CD4-positive, alpha-beta T cell (primary cell): ENCODE measurements around the gene CACHD1. TPM values are rescaled to one million over a fixed set of nuclear protein-coding genes. Genes with fewer than 3 reads are reported as not detected.

Experiments used
- ATAC-seq: fragments of 200-7000 bp; cut with Tn5 transposase; one replicate; pipeline ENCODE4 v1.10.0; 2022; ENCODE audit warnings: mild to moderate bottlenecking; ENCODE audit not compliant: poor library complexity
- CTCF ChIA-PET: fragments of 350-600 bp; sonication (Branson Sonifier 250); formaldehyde crosslinking; loops from one replicate; lab custom pipeline; 2021; ENCODE audit warnings: antibody characterized with exemption, inconsistent platforms; lab: Charles Lee
- POLR2A ChIA-PET: fragments of 350-600 bp; sonication (Branson Sonifier 250); formaldehyde crosslinking; loops from one replicate; lab custom pipeline; 2021; ENCODE audit warnings: antibody characterized with exemption, inconsistent platforms; lab: Charles Lee
- DNase-seq, 14 experiments: peaks; one replicate each; pipeline ENCODE4 v3.0.0-alpha.2; 2013 to 2020; ENCODE audit warnings: mixed read lengths in 2 of 14
- H3K27ac ChIP-seq, 2 donors: one replicate each; pipeline versions ENCODE4 v1.5.1 to v1.7.0; 2013; ENCODE audit warnings: low read length in 2 of 2, low read depth in 1 of 2, mild to moderate bottlenecking in 1 of 2
- H3K27me3 ChIP-seq, 2 experiments: 1 replicate in 1 of 2; 2 replicates in 1 of 2; pipeline versions ENCODE4 v1.6.1 to v1.7.0; 2013; ENCODE audit warnings: low read length in 2 of 2, control low read depth in 1 of 2, mild to moderate bottlenecking in 1 of 2, moderate library complexity in 1 of 2; ENCODE audit not compliant: insufficient read depth in 2 of 2, control insufficient read depth in 1 of 2
- H3K36me3 ChIP-seq: one replicate; pipeline ENCODE4 v1.6.1; 2013; ENCODE audit warnings: low read length, control low read depth; ENCODE audit not compliant: insufficient read depth
- H3K4me1 ChIP-seq: one replicate; pipeline ENCODE4 v1.6.1; 2013; ENCODE audit warnings: low read length, control low read depth; ENCODE audit not compliant: insufficient read depth
- H3K4me3 ChIP-seq: one replicate; pipeline ENCODE4 v1.5.1; 2013; ENCODE audit warnings: mild to moderate bottlenecking, low read length, moderate library complexity
- H3K9me3 ChIP-seq, 2 experiments: 1 replicate in 1 of 2; 2 replicates in 1 of 2; pipeline versions ENCODE4 v1.6.1 to v1.7.0; 2013; ENCODE audit warnings: low read length in 2 of 2, mild to moderate bottlenecking in 2 of 2, control low read depth in 1 of 2, moderate library complexity in 1 of 2; ENCODE audit not compliant: control insufficient read depth in 1 of 2, insufficient read depth in 1 of 2
- H3K27ac Mint-ChIP-seq: one replicate; pipeline ENCODE4 v1.8.0; 2020; ENCODE audit warnings: mixed read lengths
- H3K27me3 Mint-ChIP-seq: one replicate; pipeline ENCODE4 v1.8.0; 2021; ENCODE audit warnings: mixed read lengths
- H3K36me3 Mint-ChIP-seq: one replicate; pipeline ENCODE4 v1.8.0; 2021; ENCODE audit warnings: low read depth, mixed read lengths
- H3K4me1 Mint-ChIP-seq: one replicate; pipeline ENCODE4 v1.8.0; 2021; ENCODE audit warnings: low read depth, mixed read lengths
- H3K4me3 Mint-ChIP-seq: one replicate; pipeline ENCODE4 v1.8.0; 2020; ENCODE audit warnings: mild to moderate bottlenecking, mixed read lengths
- H3K9me3 Mint-ChIP-seq: one replicate; pipeline ENCODE4 v1.8.0; 2020; ENCODE audit warnings: mixed read lengths
- CTCF ChIP-seq: fragments of 200-600 bp; IDR thresholded peaks from one replicate; pipeline ENCODE4 v1.8.0; 2022; ENCODE audit warnings: antibody characterized with exemption, mild to moderate bottlenecking
- intact Hi-C, 2 experiments: fragments of 100-400 bp; cut with DNase I in 1 of 2; cut with micrococcal nuclease in 1 of 2; formaldehyde crosslinking; loops; one replicate each; pipeline versions ENCODE4 v1.15.1 to v1.9.0; 2023 to 2025; cut with DNase I, micrococcal nuclease
- total RNA-seq, 174 experiments: library from RNA in 2 of 174; stranded (reverse) in 2 of 174; gene quantifications; one replicate each; pipeline ENCODE4 v1.2.3 and lab custom pipeline; 2021 to 2026

CACHD1 gene
- total RNA-seq, 2 experiments from 2014 or later: 6.2 to 7.1 TPM

- ChIA-PET POLR2A (no interaction called here), CTCF (no interaction called here)
- H3K4me1 ChIP-seq: no peaks in the 10 kb centered on the region
- intact Hi-C loops: no loop called here
- Mint-ChIP-seq H3K4me1 (peaks cover 41% of the 10 kb centered on the region), H3K4me3 (no peak overlapping the region), H3K27ac (no peak overlapping the region), H3K36me3 (no peaks in the 10 kb centered on the region), H3K9me3 (no peaks in the 10 kb centered on the region), H3K27me3 (peaks cover 8% of the 10 kb centered on the region)
- H3K27me3 ChIP-seq: peaks cover 0 to 3% of the 10 kb centered on the region in 2 experiments
- H3K36me3 ChIP-seq: no peaks in the 10 kb centered on the region
- H3K4me3 ChIP-seq: no peak overlapping the region
- ATAC-seq: no peak
- no peak for TF ChIP-seq CTCF
- no peak overlapping the region for H3K27ac ChIP-seq
- no peaks in the 10 kb centered on the region for H3K9me3 ChIP-seq
- DNase-seq: no peak
These were observed 16.3 kb downstream of the CACHD1 start for GRCh38 chr1:64486193-64486592.

- H3K27me3 Mint-ChIP-seq: peaks cover 8% of the 10 kb centered on the region
- TF ChIP-seq CTCF: no peak
- H3K4me3 ChIP-seq: no peak overlapping the region
- H3K4me3 Mint-ChIP-seq: no peak overlapping the region
- H3K4me1 ChIP-seq: no peaks in the 10 kb centered on the region
- ATAC-seq (no peak), DNase-seq (no peak)
- ChIA-PET POLR2A (no interaction called here), CTCF (interaction anchor here (0.6 kb wide), 1 partner anchor 179 kb away, joined by 4 read pairs; no protein-coding TSS in a partner anchor)
- no peak overlapping the region for H3K27ac Mint-ChIP-seq
- no peaks in the 10 kb centered on the region for H3K36me3 Mint-ChIP-seq
- no peaks in the 10 kb centered on the region for H3K36me3 ChIP-seq
- H3K9me3 Mint-ChIP-seq: no peaks in the 10 kb centered on the region
- H3K4me1 Mint-ChIP-seq: peaks cover 41% of the 10 kb centered on the region
- no peaks in the 10 kb centered on the region for H3K9me3 ChIP-seq
- peaks cover 0 to 3% of the 10 kb centered on the region in 2 experiments for H3K27me3 ChIP-seq
- intact Hi-C loops: no loop called here
- H3K27ac ChIP-seq: no peak overlapping the region
These were observed 17.1 kb downstream of the CACHD1 start for GRCh38 chr1:64487061-64487460.

GRCh38 chr1:64488862-64489261 lies 18.9 kb downstream of the CACHD1 start:
- ChIA-PET POLR2A (no interaction called here), CTCF (interaction anchor here (1.5 kb wide), 1 partner anchor 8 kb away, joined by 3 read pairs; no protein-coding TSS in a partner anchor)
- intact Hi-C loops: no loop called here
- TF ChIP-seq CTCF: no peak
- Histone ChIP-seq H3K27ac (no peak overlapping the region), H3K9me3 (no peaks in the 10 kb centered on the region), H3K27me3 (peaks cover 0 to 3% of the 10 kb centered on the region in 2 experiments), H3K4me1 (no peaks in the 10 kb centered on the region), H3K4me3 (no peak overlapping the region), H3K36me3 (no peaks in the 10 kb centered on the region)
- Mint-ChIP-seq H3K4me1 (peaks cover 32% of the 10 kb centered on the region), H3K27ac (no peak overlapping the region), H3K4me3 (no peak overlapping the region), H3K27me3 (peaks cover 8% of the 10 kb centered on the region), H3K36me3 (no peaks in the 10 kb centered on the region), H3K9me3 (no peaks in the 10 kb centered on the region)
- ATAC-seq (no peak), DNase-seq (no peak)
